Calu3 (cell line): ENCODE data around the gene SLC12A8. TPM values are rescaled to one million over a fixed set of nuclear protein-coding genes. Genes with fewer than 3 reads are reported as not detected.

Experiments used
- BruUV-seq: library from RNA; stranded (reverse); fragments of 400-500 nt; replicated peaks from 2 replicates; lab custom pipeline; 2021; lab: Mats Ljungman, UMichigan
- CTCF ChIA-PET: fragments of 300-600 bp; sonication (Branson Sonifier 250); formaldehyde crosslinking; loops from one replicate; lab custom pipeline; 2022; ENCODE audit warnings: antibody characterized with exemption; lab: Charles Lee
- DNase-seq: peaks from one replicate; pipeline ENCODE4 v3.0.0; 2022
- H3K27ac Mint-ChIP-seq: one replicate; pipeline ENCODE4 v1.8.0; 2022; ENCODE audit warnings: mixed read lengths; ENCODE audit not compliant: unreplicated experiment
- H3K27me3 Mint-ChIP-seq: one replicate; pipeline ENCODE4 v1.8.0; 2022; ENCODE audit warnings: mixed read lengths; ENCODE audit not compliant: unreplicated experiment
- H3K36me3 Mint-ChIP-seq: one replicate; pipeline ENCODE4 v1.8.0; 2022; ENCODE audit warnings: mild to moderate bottlenecking, moderate library complexity, mixed read lengths; ENCODE audit not compliant: insufficient read depth, unreplicated experiment
- H3K4me1 Mint-ChIP-seq: one replicate; pipeline ENCODE4 v1.8.0; 2022; ENCODE audit warnings: mild to moderate bottlenecking, low read depth, mixed read lengths; ENCODE audit not compliant: unreplicated experiment
- H3K4me3 Mint-ChIP-seq: one replicate; pipeline ENCODE4 v1.8.0; 2022; ENCODE audit warnings: mild to moderate bottlenecking, low read depth, moderate library complexity, mixed read lengths; ENCODE audit not compliant: unreplicated experiment
- H3K9me3 Mint-ChIP-seq: one replicate; pipeline ENCODE4 v1.8.0; 2022; ENCODE audit warnings: low read depth, mixed read lengths; ENCODE audit not compliant: unreplicated experiment
- CTCF ChIP-seq: fragments of 200-600 bp; IDR thresholded peaks from one replicate; pipeline ENCODE4 v1.8.0; 2022; ENCODE audit warnings: antibody characterized with exemption; ENCODE audit not compliant: unreplicated experiment
- intact Hi-C: fragments of 100-400 bp; cut with micrococcal nuclease; formaldehyde crosslinking; loops from one replicate; pipeline ENCODE4 v1.10.0; 2022; ENCODE audit not compliant: unreplicated experiment
- total RNA-seq: library from RNA; stranded (reverse); gene quantifications from 2 replicates; pipeline ENCODE4 v1.2.3, GENCODE V29; 2022

SLC12A8 gene
- total RNA-seq, 1 experiment from 2014 or later = 16.8 TPM

GRCh38 chr3:125061646-125062045 lies 150.9 kb downstream of the SLC12A8 start:
- BruUV-seq = no TSS peak
- Mint-ChIP-seq H3K4me3 (no peak overlapping the region), H3K27ac (no peak overlapping the region), H3K9me3 (no peaks in the 10 kb centered on the region), H3K27me3 (peaks cover 50% of the 10 kb centered on the region), H3K36me3 (no peaks in the 10 kb centered on the region), H3K4me1 (peaks cover 24% of the 10 kb centered on the region)
- CTCF ChIA-PET = no interaction called here
- intact Hi-C loops = no loop called here
- no peak for TF ChIP-seq CTCF
- no peak for DNase-seq

- no peaks in the 10 kb centered on the region for H3K9me3 Mint-ChIP-seq
- peaks cover 47% of the 10 kb centered on the region for H3K27me3 Mint-ChIP-seq
- no peak overlapping the region for H3K27ac Mint-ChIP-seq
- peaks cover 24% of the 10 kb centered on the region for H3K4me1 Mint-ChIP-seq
- no peaks in the 10 kb centered on the region for H3K36me3 Mint-ChIP-seq
- CTCF ChIA-PET = no interaction called here
- no TSS peak for BruUV-seq
- no peak for DNase-seq
- H3K4me3 Mint-ChIP-seq = no peak overlapping the region
- intact Hi-C loops = no loop called here
- no peak for TF ChIP-seq CTCF
Observed at GRCh38 chr3:125061170-125061569, 151.4 kb downstream of the SLC12A8 start.

- intact Hi-C loops = loop anchor here (10.0 kb wide), 1 partner anchor 135 kb away; no protein-coding TSS in a partner anchor
Observed at GRCh38 chr3:125059488-125060245, 152.9 kb downstream of the SLC12A8 start.

GRCh38 chr3:125058959-125059358 lies 153.6 kb downstream of the SLC12A8 start:
- H3K27ac Mint-ChIP-seq = no peak overlapping the region
- no peaks in the 10 kb centered on the region for H3K9me3 Mint-ChIP-seq
- peaks cover 6% of the 10 kb centered on the region for H3K36me3 Mint-ChIP-seq
- TF ChIP-seq CTCF = no peak
- H3K4me1 Mint-ChIP-seq = peaks cover 33% of the 10 kb centered on the region
- peaks cover 60% of the 10 kb centered on the region for H3K27me3 Mint-ChIP-seq
- no peak for DNase-seq
- intact Hi-C loops = loop anchor here (10.0 kb wide), 1 partner anchor 134 kb away; no protein-coding TSS in a partner anchor
- no TSS peak for BruUV-seq
- H3K4me3 Mint-ChIP-seq = no peak overlapping the region
- CTCF ChIA-PET = interaction anchor here (1.0 kb wide), 1 partner anchor 64 kb away, joined by 4 read pairs; no protein-coding TSS in a partner anchor

More at GRCh38 chr3:125059488-125060245, 152.9 kb downstream of the SLC12A8 start:
- Mint-ChIP-seq H3K27ac (no peak overlapping the region), H3K27me3 (peaks cover 53% of the 10 kb centered on the region), H3K4me1 (peaks cover 30% of the 10 kb centered on the region), H3K4me3 (no peak overlapping the region), H3K36me3 (peaks cover 6% of the 10 kb centered on the region), H3K9me3 (no peaks in the 10 kb centered on the region)
- no TSS peak for BruUV-seq
- DNase-seq = peak; percentile 53
- CTCF ChIA-PET = interaction anchor here (1.0 kb wide), 1 partner anchor 64 kb away, joined by 4 read pairs; no protein-coding TSS in a partner anchor
- TF ChIP-seq CTCF = no peak
